NCI-H2171 (cell line): ENCODE results near the gene SPP2.

Experiments used
- DNase-seq: peaks from one replicate; lab custom pipeline; 2025; lab: John Stamatoyannopoulos, UW

SPP2 gene

DNA sequence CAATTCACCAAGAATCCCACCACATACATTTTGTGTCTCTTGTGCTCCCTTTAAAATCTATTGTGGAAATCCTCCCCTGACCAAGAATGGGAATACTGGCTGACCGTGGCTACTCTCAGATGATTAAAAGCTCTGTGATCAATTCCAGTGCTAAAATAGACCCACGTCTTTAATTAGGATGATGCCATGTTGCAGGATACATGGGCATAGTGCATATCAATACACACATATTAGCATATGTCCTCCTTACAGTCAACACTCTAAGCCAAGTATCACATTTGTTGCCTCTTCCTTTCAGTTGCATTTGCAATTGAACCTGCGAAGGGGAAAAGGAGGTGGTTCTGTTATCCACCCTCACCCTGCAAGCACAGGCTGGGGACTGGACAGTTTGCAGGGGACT, 41.8 kb downstream of the SPP2 start:
- DNase-seq: no peak

DNA sequence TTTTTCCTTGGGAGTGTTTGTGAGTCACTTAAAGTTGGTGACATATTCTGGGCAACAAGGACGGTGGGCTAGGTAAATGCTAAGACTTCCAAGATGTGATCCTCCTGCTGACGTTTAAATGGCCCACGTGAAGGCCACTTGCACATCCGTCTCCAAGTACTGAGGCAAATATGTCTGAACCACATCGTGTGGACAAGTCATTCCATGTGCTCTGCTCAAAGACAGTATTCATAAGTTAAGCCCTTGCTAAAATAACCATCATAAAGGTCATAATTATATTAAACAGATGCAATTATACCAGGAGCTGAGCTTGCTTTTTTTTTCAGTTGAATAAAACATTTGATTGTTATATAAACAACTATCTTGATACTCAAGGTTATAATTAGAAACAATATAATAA, 44.8 kb downstream of the SPP2 start:
- DNase-seq: no peak

DNA sequence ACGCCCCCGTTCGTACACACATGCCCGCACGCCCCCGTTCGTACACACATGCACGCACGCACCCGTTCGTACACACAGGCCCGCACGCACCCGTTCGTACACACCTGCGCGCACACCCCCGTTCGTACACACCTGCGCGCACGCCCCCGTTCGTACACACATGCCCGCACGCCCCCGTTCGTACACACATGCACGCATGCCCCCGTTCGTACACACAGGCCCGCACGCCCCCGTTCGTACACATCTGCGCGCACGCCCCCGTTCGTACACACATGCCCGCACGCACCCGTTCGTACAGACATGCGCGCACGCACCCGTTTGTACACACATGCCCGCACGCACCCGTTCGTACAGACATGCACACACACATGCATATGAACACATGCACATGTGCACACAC, 45.7 kb downstream of the SPP2 start:
- no peak for DNase-seq

DNA sequence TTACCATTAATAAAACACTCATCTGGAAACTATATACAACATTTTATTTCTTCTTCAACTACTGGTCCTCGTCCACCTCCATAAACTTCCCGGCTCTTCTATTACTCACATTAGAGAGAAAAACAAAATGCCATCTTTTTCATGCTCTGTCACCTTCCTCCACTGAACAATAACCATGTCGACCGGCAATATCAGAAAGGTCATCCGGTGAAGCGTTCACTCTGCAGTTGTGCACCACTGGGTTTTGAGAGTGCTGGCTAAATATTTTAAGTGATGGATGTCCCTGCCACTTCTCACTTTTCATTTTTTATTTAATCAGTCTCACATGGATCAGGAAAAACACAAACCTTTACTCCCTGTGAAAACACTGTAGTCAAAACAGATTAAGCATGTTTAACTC, 48.2 kb downstream of the SPP2 start:
- no peak for DNase-seq

DNA sequence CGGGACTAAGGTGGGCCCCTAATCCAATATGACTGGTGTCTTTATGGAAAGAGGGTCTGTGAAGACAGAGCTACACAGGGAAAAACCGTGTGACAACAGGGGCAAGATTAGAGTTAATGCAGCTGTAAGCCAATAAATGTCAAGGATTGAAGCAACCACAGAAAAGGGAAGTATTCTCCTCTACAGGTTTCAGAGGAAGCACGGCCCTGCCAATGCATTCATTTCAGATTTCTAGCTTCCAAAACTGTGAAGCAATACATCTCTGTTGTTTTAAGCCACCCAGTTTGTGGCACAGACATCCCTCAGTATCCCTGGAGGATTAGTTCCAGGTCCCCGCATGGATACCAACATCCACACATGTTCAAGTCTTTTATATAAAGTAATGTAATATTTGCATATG, 48.8 kb downstream of the SPP2 start:
- DNase-seq: no peak

DNA sequence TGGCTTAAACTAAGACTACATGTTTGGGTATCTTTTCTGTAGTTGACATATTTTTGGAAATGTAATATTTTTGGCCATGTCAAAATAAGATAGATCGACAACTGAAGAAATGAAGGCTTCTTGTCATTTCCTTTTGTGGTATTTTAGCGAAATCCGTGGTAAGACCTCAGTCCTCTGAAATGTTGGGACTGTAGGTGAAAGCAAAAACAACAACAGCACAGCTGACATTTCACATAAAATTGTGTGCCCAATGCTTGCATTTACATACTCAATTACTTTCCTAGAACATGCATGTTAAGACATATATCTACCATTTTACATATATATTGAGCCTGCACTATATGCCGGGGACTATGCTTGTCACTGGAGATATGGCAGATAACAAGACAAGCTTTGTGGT, 50.2 kb downstream of the SPP2 start:
- no peak for DNase-seq

DNA sequence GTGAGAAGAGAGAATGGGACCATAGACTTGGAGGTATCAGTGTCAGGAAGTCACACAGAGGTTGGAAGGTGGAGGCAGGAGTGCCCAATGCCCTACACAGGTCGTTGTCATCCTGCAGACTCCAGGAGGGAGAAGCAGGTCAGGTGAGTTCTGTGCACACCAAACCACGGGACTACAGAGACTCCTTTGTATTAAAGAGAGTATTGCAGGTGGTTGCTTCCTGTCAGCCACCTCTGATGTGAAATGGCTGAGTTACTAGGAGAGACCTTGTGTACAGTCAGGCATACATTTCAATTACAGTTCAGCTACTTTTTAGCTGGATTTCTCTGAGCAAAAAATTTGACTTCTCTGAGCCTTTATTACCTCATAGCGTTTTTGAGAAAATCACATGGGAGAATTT, 51.6 kb downstream of the SPP2 start:
- no peak for DNase-seq

DNA sequence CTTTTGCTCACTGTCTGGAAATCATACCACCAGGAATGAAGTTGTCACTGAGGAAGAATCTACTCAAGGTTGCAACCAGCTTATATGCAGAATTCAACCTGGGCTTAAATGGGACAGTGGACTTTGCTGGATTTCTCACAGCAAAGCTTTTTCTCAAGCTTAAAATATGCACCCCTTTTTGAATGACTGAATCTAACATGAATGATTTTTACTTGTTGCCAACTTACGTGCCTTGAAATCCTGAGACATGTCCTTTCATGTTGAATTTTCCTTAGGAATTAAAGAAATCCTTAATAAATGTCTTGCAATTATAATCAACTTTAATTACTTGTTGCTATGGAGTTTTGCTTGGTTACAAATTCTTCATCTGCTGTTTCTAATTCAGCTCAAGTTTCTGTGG, 57.4 kb downstream of the SPP2 start:
- DNase-seq: no peak

DNA sequence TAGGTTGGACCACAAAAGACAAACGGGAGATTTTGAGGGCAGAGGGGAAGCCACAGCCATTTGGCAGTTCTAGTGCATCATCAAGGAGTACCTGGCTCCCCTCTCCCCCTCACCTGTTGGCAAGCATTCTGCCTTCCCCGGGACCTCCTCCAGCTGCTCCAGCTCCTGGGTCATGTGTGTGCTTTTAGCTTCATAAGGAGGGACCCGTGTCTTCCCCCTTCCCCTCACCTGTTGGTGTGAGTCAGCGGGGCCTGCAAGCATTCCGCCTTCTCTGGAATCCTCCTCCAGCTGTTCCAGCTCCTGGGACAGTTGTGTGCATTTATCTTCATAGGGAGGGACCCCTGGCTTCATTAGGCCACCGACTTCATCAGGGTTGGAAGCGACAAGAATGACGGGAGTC, 58.8 kb downstream of the SPP2 start:
- no peak for DNase-seq

DNA sequence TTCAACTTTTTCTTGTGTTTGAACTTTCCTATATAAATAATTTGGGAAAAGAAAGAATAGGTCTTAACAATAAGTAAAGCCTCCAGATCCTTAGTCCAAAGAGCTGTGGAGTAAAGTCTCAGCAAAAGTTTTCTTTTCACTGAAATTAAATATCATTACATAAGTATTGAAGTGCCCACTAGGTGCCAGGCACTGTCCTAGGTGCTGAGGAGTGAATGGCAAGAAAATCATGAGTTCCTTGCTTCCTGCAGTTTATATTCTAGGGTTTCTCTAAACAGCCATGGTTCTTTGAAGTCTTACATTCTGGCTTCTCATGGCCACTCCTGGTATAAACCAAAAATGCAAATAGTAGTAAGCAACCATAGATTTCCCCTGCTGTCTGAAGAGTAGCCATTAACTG, 59.7 kb downstream of the SPP2 start:
- no peak for DNase-seq

DNA sequence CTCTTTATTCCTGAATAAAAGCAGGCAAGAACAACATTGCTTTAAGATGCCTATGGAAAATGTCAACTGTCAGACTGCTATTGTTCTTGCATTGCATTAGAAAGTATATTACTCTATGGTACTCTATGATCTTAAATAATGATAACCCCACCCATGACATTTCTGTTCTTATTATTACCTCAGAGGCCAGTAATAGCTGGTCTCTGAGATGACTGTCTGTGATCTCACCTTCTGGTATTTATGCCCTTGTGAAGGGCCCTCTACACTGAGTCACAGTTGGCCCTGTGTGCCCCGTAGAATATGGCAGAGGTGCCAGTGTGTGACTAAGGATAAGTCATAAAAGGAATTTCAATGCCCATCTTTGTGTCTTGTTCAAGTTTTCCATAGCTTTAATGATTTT, 61.0 kb downstream of the SPP2 start:
- no peak for DNase-seq

DNA sequence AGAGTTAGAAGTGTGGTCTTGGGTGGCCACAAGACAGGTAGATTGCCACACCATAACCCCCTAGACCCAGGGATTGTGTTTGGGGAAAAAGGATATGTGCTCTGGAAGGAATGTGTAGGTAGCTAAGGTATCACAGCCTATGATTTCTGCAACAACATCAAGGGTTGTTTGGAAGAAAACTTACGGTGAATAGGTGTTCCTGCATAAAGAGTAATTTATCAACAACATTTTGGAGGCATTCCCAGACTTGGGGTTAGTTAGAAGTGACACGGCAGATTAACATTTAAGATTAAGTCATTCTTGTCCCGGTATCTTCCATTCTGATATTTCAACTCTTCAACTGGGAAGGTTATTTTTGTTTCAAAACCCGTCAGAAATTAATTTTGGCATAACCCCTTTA, 65.5 kb downstream of the SPP2 start:
- DNase-seq: no peak

DNA sequence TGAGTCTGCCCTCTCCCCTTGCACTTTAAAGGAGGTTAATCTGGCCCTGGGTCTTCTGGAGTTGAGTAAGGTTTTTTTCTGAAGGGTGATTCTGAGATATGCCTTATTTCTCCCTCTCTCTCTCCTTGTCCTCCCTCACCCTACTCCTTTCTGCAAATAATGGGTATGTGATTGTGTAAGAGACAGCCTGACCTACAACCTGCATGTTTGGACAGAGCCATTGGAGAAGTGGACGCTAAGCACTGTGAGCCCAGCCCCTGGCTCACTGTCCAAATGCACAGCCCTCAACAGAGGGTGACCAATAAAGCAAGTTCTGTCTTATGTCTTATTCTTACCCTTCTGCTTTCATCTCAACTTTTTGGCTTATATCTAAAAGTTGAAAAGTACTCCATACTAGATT, 71.5 kb downstream of the SPP2 start:
- DNase-seq: no peak

DNA sequence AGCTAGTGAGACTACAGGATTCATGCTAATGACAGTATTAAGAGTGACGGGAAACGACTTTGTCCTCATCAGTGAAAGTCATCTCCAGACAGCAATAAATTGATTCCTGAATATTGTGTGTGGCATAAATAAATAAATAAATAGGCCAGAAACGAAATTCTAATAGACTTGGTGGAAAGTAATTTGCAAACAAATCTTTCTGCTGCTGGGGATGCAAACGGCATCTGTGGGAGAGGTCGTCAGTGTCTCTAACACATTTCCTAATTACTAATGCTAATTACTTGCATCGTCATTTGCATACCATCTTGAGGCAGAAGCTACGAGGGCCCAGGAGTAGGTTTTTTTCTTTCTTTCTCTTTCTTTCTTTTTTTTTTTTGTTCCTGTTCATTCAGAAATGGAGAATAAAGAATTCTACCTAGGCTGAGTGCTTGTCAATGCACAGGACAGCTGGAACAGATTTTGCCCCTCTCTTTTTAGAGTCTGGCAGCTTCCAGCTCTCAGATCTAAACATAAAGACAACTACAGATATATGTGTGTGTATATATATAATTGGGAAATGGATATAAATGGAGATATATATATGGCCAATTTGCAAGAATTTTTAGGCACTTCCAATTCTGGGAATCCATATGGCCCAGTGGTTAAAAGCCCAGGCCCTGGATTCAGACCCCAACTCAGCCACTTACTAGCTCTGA, 75.1 kb downstream of the SPP2 start:
- no peak for DNase-seq

DNA sequence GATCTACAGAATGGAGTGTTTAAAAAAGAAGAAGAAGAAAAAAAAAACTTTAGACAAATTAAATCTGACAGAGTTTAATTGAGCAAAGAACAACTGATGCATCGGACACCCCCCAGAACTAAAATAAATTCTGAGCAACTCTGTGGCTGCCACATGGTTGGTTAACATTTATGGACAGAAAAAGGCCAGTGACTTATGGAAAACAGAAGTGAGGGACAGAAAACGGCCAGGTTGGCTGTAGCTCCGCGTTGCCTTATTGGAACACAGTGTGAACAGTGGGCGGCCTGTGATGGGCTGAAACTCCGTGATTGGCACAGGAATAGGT, 75.6 kb downstream of the SPP2 start:
- DNase-seq: no peak
